ENCODE data around the gene MYOCOS.

DNA sequence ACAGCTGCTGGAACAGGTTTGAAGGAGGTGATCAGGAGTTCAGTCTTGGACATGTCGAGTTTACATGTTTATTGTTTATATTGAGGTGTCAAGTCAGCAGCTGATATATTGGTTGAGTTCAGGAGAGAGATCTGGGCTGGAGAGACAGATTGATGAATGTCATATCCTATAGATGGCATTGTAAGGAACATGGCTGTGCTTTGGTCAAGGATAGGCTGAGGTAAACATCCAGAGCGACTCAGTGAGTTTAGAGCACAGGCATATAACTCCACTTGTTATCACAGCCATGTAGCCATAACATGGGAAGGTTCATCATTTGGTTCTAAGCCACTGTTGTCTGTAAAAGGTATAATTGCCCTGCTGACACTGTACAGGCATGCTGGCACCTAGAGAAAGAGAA lies 5.5 kb upstream of the MYOCOS start:
- TF ChIP-seq, protein P1, sequence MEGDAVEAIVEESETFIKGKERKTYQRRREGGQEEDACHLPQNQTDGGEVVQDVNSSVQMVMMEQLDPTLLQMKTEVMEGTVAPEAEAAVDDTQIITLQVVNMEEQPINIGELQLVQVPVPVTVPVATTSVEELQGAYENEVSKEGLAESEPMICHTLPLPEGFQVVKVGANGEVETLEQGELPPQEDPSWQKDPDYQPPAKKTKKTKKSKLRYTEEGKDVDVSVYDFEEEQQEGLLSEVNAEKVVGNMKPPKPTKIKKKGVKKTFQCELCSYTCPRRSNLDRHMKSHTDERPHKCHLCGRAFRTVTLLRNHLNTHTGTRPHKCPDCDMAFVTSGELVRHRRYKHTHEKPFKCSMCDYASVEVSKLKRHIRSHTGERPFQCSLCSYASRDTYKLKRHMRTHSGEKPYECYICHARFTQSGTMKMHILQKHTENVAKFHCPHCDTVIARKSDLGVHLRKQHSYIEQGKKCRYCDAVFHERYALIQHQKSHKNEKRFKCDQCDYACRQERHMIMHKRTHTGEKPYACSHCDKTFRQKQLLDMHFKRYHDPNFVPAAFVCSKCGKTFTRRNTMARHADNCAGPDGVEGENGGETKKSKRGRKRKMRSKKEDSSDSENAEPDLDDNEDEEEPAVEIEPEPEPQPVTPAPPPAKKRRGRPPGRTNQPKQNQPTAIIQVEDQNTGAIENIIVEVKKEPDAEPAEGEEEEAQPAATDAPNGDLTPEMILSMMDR (conservative IDR thresholded peaks at IDR 0.05; ENCODE audit: low read depth, low read length) = no peak
- TF ChIP-seq, protein P2, sequence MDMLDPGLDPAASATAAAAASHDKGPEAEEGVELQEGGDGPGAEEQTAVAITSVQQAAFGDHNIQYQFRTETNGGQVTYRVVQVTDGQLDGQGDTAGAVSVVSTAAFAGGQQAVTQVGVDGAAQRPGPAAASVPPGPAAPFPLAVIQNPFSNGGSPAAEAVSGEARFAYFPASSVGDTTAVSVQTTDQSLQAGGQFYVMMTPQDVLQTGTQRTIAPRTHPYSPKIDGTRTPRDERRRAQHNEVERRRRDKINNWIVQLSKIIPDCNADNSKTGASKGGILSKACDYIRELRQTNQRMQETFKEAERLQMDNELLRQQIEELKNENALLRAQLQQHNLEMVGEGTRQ (IDR thresholded peaks at IDR 0.05; ENCODE audit: low read depth, low read length) = no peak
- no peak for TF ChIP-seq POLR2A (IDR thresholded peaks at IDR 0.05; ENCODE audit: low read depth, low read length)
- TF ChIP-seq MAFK (IDR thresholded peaks at IDR 0.05; ENCODE audit: low read depth, low read length) = no peak
- TF ChIP-seq RCOR1 (IDR thresholded peaks at IDR 0.05; ENCODE audit: insufficient replicate concordance, low read length) = no peak
- TF ChIP-seq SMC3 (IDR thresholded peaks at IDR 0.05; ENCODE audit: low read depth, low read length) = no peak
- TF ChIP-seq RFX5 (IDR thresholded peaks at IDR 0.05; ENCODE audit: low read depth, low read length) = no peak
- TF ChIP-seq BHLHE40 (IDR thresholded peaks at IDR 0.05; ENCODE audit: low read depth, low read length) = no peak
- no peak for TF ChIP-seq CEBPB (IDR thresholded peaks at IDR 0.05; ENCODE audit: low read depth, low read length)
- no peak for TF ChIP-seq FOS (IDR thresholded peaks at IDR 0.05; ENCODE audit: low read depth, low read length)
- no peak for TF ChIP-seq MXI1 (IDR thresholded peaks at IDR 0.05; ENCODE audit: borderline replicate concordance, low read depth, low read length)

Data from IMR-90 (cell line).